Measurements from ENCODE around the gene SLC44A1. TPM values are rescaled to one million over a fixed set of nuclear protein-coding genes. Genes with fewer than 3 reads are reported as not detected.

The SLC44A1 gene
- total RNA-seq, 2 donors from 2014 or later = 22.2 to 27.1 TPM

DNA sequence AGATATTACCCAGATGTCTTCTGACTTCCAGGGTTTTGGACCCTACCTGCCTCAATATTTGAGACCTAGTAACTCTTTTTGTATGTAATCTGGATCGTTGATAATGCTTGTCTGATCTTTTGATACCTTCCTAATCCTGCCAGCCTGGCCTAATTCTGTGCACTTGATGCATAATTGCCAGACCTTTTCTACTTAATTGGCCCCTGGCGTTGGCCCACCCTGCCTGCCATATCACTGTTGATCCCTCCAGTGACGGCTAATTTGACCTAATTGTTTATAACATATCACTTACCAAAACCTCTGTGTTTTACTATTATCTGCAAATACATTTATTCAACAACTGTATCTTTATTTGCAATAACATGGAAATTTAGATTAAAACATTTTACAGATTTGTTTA is 49.0 kb downstream of the SLC44A1 start:
- Histone ChIP-seq H3K9me3 (no peaks in the 10 kb centered on the region), H3K4me1 (replicated peaks) (no peaks in the 10 kb centered on the region), H3K27me3 (replicated peaks; ENCODE audit: insufficient read depth) (no peaks in the 10 kb centered on the region), H3K36me3 (no peaks in the 10 kb centered on the region), H3K27ac (no peak overlapping the region), H3K4me3 (no peak overlapping the region)
- no peak for TF ChIP-seq POLR2A (IDR thresholded peaks at IDR 0.05)
- intact Hi-C loops (cut with DNase I) = no loop called here
- no peak for DNase-seq (ENCODE audit: low spot score)
- 91% methylated on average over 3 of the region's 3 CpGs for whole genome bisulfite sequencing

DNA sequence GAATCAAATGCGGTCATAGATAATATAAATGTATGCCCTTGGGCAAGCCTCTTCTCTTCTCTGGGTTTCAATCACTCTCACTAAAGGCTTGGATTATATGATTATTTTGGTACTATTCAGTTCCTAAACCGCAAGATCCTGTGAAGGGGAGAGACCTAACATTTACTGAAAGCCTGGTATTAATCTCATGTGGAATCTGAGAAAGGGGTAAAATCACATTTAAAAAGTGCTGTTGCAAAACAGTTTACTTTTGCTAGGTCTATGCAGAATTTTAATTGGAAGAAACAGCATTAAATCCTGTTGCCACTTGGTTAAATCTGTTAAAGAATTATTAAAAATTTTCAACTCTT is 50.7 kb downstream of the SLC44A1 start:
- intact Hi-C loops (cut with DNase I) = no loop called here
- 93% methylated on average over 2 of the region's 2 CpGs for WGBS
- no peaks in the 10 kb centered on the region for H3K4me1 ChIP-seq (replicated peaks)

DNA sequence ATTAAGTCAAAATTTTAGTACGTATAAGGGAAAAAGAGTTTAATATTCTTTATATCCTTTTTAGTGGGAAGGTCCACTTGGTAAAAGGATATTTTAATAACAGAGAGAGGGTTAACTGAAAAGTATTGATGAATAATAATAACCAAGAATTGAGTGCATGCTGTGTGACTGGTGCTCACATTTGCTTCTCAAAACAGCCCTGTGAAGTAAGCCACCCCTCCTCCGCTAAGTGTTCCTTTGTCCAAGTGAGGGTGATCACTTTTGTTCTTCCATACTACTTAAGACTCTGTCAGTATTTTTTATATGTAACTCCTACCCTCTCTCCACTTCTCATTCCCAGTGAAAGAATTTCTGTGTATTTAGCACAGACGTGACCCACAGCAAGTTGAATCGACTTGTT is 51.5 kb downstream of the SLC44A1 start:
- no peak for DNase-seq (ENCODE audit: low spot score)
- no peaks in the 10 kb centered on the region for H3K4me1 ChIP-seq (replicated peaks)
- H3K9me3 ChIP-seq = no peaks in the 10 kb centered on the region
- no peak overlapping the region for H3K27ac ChIP-seq
- H3K27me3 ChIP-seq (replicated peaks; ENCODE audit: insufficient read depth) = no peaks in the 10 kb centered on the region
- H3K4me3 ChIP-seq = no peak overlapping the region
- 81% methylated on average over 4 of the region's 4 CpGs for WGBS
- no peaks in the 10 kb centered on the region for H3K36me3 ChIP-seq
- no peak for TF ChIP-seq POLR2AphosphoS5 (IDR thresholded peaks at IDR 0.05)
- TF ChIP-seq POLR2A (IDR thresholded peaks at IDR 0.05) = no peak
- no peak for TF ChIP-seq CTCF (IDR thresholded peaks at IDR 0.05)
- intact Hi-C loops (cut with DNase I) = no loop called here

More for the DNA sequence above, 50.7 kb downstream of the SLC44A1 start:
- Histone ChIP-seq H3K4me3 (no peak overlapping the region), H3K27ac (no peak overlapping the region), H3K9me3 (no peaks in the 10 kb centered on the region), H3K36me3 (no peaks in the 10 kb centered on the region), H3K27me3 (replicated peaks; ENCODE audit: insufficient read depth) (no peaks in the 10 kb centered on the region)
- DNase-seq (ENCODE audit: low spot score) = no peak
- no peak for TF ChIP-seq CTCF (IDR thresholded peaks at IDR 0.05)
- TF ChIP-seq POLR2A (IDR thresholded peaks at IDR 0.05) = no peak
- TF ChIP-seq POLR2AphosphoS5 (IDR thresholded peaks at IDR 0.05) = no peak

- no peaks in the 10 kb centered on the region for H3K9me3 ChIP-seq
- H3K36me3 ChIP-seq = no peaks in the 10 kb centered on the region
- intact Hi-C loops (cut with DNase I) = no loop called here
- WGBS = 71% methylated on average over 1 of the region's 1 CpG
- H3K27me3 ChIP-seq (replicated peaks; ENCODE audit: insufficient read depth) = no peaks in the 10 kb centered on the region
- no peak overlapping the region for H3K4me3 ChIP-seq
- H3K4me1 ChIP-seq (replicated peaks) = no peaks in the 10 kb centered on the region
- DNase-seq (ENCODE audit: low spot score) = no peak
- no peak overlapping the region for H3K27ac ChIP-seq
- TF ChIP-seq CTCF (IDR thresholded peaks at IDR 0.05) (no peak), POLR2A (IDR thresholded peaks at IDR 0.05) (no peak), POLR2AphosphoS5 (IDR thresholded peaks at IDR 0.05) (no peak)
Observed at GRCh38 chr9:105296445-105296844, 52.0 kb downstream of the SLC44A1 start.

GRCh38 chr9:105296877-105297287 is 52.4 kb downstream of the SLC44A1 start:
- DNase-seq (ENCODE audit: low spot score) = no peak
- Histone ChIP-seq H3K4me3 (no peak overlapping the region), H3K36me3 (no peaks in the 10 kb centered on the region), H3K4me1 (replicated peaks) (no peaks in the 10 kb centered on the region), H3K27me3 (replicated peaks; ENCODE audit: insufficient read depth) (no peaks in the 10 kb centered on the region), H3K9me3 (no peaks in the 10 kb centered on the region), H3K27ac (no peak overlapping the region)
- intact Hi-C loops (cut with DNase I) = no loop called here
- TF ChIP-seq CTCF (IDR thresholded peaks at IDR 0.05) (no peak), POLR2AphosphoS5 (IDR thresholded peaks at IDR 0.05) (no peak), POLR2A (IDR thresholded peaks at IDR 0.05) (no peak)
- 35% methylated on average over 2 of the region's 2 CpGs for WGBS
